HFF-Myc (cell line): ENCODE measurements around the gene NOSIP.

Experiments
- DNase-seq: peaks from one replicate; pipeline ENCODE4 v3.0.0-alpha.2; 2011; ENCODE audit warnings: low read depth; ENCODE audit errors: extremely low read depth
- H3K4me3 ChIP-seq: replicated peaks from 2 replicates; pipeline ENCODE4 v1.5.1; 2011; ENCODE audit warnings: low read depth, mild to moderate bottlenecking, control low read depth, low read length
- CTCF ChIP-seq: IDR thresholded peaks from 2 replicates; pipeline ENCODE4 v1.5.1; 2012; ENCODE audit warnings: mild to moderate bottlenecking, low read depth, low read length, control low read depth; ENCODE audit errors: missing control alignments

Gene NOSIP

GRCh38 chr19:49560358-49560900 is 19.9 kb downstream of the NOSIP start:
- TF ChIP-seq CTCF, result no peak
- no peak overlapping the region for H3K4me3 ChIP-seq
- DNase-seq, result no peak

GRCh38 chr19:49559928-49560327 is 20.4 kb downstream of the NOSIP start:
- DNase-seq, result no peak

GRCh38 chr19:49559443-49559842 is 20.9 kb downstream of the NOSIP start:
- no peak overlapping the region for H3K4me3 ChIP-seq
- no peak for DNase-seq
- TF ChIP-seq CTCF, result no peak

More at GRCh38 chr19:49559928-49560327, 20.4 kb downstream of the NOSIP start:
- no peak for TF ChIP-seq CTCF
- no peak overlapping the region for H3K4me3 ChIP-seq

GRCh38 chr19:49558591-49558990 is 21.8 kb downstream of the NOSIP start:
- no peak for DNase-seq
- H3K4me3 ChIP-seq, result no peak overlapping the region
- no peak for TF ChIP-seq CTCF

- TF ChIP-seq CTCF, result no peak
- no peak overlapping the region for H3K4me3 ChIP-seq
- DNase-seq, result no peak
Measured at GRCh38 chr19:49557641-49558325, 22.6 kb downstream of the NOSIP start.

- TF ChIP-seq CTCF, result no peak
- DNase-seq, result no peak
- H3K4me3 ChIP-seq, result no peak overlapping the region
Measured at GRCh38 chr19:49556412-49557398, 23.7 kb downstream of the NOSIP start.
